PC-9 (cell line): ENCODE measurements around the gene TNS1. TPM values are rescaled to one million over a fixed set of nuclear protein-coding genes. Genes with fewer than 3 reads are reported as not detected.

Experiments
- BruUV-seq: library from RNA; stranded (reverse); fragments of 400-500 nt; replicated peaks from 2 replicates; lab custom pipeline; 2021; lab: Mats Ljungman, UMichigan
- CTCF ChIA-PET: fragments of 300-600 bp; sonication (Branson Sonifier 250); formaldehyde crosslinking; loops from one replicate; lab custom pipeline; 2022; ENCODE audit warnings: antibody characterized with exemption; lab: Charles Lee
- POLR2A ChIA-PET: fragments of 300-600 bp; sonication (Branson Sonifier 250); formaldehyde crosslinking; loops from one replicate; lab custom pipeline; 2022; ENCODE audit warnings: antibody characterized with exemption; ENCODE audit not compliant: unreplicated experiment; lab: Charles Lee
- DNase-seq, 2 experiments: peaks; one replicate each; pipeline versions ENCODE4 v3.0.0 to v3.0.0-alpha.2; 2015 to 2022; ENCODE audit warnings: mixed read lengths in 1 of 2
- H2AFZ ChIP-seq: fragments of 200-600 bp; sonication (generic); 2 replicates; pipeline ENCODE4 v1.8.1; 2017; ENCODE audit warnings: antibody characterized with exemption
- H3F3A ChIP-seq: fragments of 200-600 bp; sonication (generic); 2 replicates; pipeline ENCODE4 v1.8.1; 2017; ENCODE audit warnings: antibody characterized with exemption, mild to moderate bottlenecking, low read depth; ENCODE audit not compliant: insufficient read depth
- H3K27ac ChIP-seq: fragments of 200-600 bp; sonication (generic); 2 replicates; pipeline ENCODE4 v1.6.1; 2016; ENCODE audit warnings: mixed run types
- H3K27me3 ChIP-seq: fragments of 200-600 bp; sonication (generic); 2 replicates; pipeline ENCODE4 v1.6.1; 2016; ENCODE audit warnings: low read depth, mixed run types; ENCODE audit not compliant: insufficient read depth
- H3K36me3 ChIP-seq: fragments of 200-600 bp; sonication (generic); 2 replicates; pipeline ENCODE4 v1.6.1; 2016; ENCODE audit warnings: low read depth, mixed run types
- H3K4me1 ChIP-seq: fragments of 200-600 bp; sonication (generic); replicated peaks from 2 replicates; pipeline ENCODE4 v1.6.1; 2016; ENCODE audit warnings: mixed run types; ENCODE audit not compliant: insufficient read depth
- H3K4me2 ChIP-seq: fragments of 200-600 bp; sonication (generic); 2 replicates; pipeline ENCODE4 v1.6.1; 2017; ENCODE audit warnings: mixed run types
- H3K4me3 ChIP-seq: fragments of 200-600 bp; sonication (generic); 2 replicates; pipeline ENCODE4 v1.6.1; 2016; ENCODE audit warnings: mixed run types
- H3K79me2 ChIP-seq: fragments of 200-600 bp; sonication (generic); 2 replicates; pipeline ENCODE4 v1.6.1; 2017; ENCODE audit warnings: low read depth, mixed run types
- H3K9me2 ChIP-seq: fragments of 200-600 bp; sonication (generic); 2 replicates; pipeline ENCODE4 v1.8.1; 2017; ENCODE audit warnings: mild to moderate bottlenecking; ENCODE audit not compliant: insufficient read depth
- H3K9me3 ChIP-seq: fragments of 200-600 bp; sonication (generic); 2 replicates; pipeline ENCODE4 v1.8.1; 2016; ENCODE audit warnings: low read depth; ENCODE audit not compliant: insufficient read depth
- H4K20me1 ChIP-seq: fragments of 200-600 bp; sonication (generic); 2 replicates; pipeline ENCODE4 v1.8.1; 2017; ENCODE audit not compliant: insufficient read depth
- CTCF ChIP-seq: fragments of 200-600 bp; sonication (generic); conservative IDR thresholded peaks from 2 replicates; pipeline ENCODE4 v1.6.1; 2017; ENCODE audit warnings: mixed run types, antibody characterized with exemption, mild to moderate bottlenecking, moderate library complexity
- EZH2 ChIP-seq: fragments of 200-600 bp; sonication (generic); IDR thresholded peaks from 2 replicates; pipeline ENCODE4 v1.8.0; 2017; ENCODE audit warnings: antibody characterized with exemption, low read depth
- intact Hi-C: fragments of 100-400 bp; cut with micrococcal nuclease; formaldehyde crosslinking; loops from one replicate; pipeline ENCODE4 v1.10.0; 2022; ENCODE audit not compliant: unreplicated experiment
- total RNA-seq: library from RNA; stranded (reverse); gene quantifications from 2 replicates; pipeline ENCODE4 v1.2.3, GENCODE V29; 2021

TNS1 gene
- total RNA-seq, 1 experiment from 2014 or later: 5.5 TPM

GRCh38 chr2:217903859-217904613 is 98.8 kb downstream of the TNS1 start:
- Histone ChIP-seq H3K27ac (no peak overlapping the region), H3K36me3 (no peaks in the 10 kb centered on the region), H3K4me1 (no peaks in the 10 kb centered on the region), H3K4me2 (no peak overlapping the region), H3K27me3 (peaks cover 37% of the 10 kb centered on the region), H3F3A (no peaks in the 10 kb centered on the region), H4K20me1 (no peaks in the 10 kb centered on the region), H3K9me2 (no peaks in the 10 kb centered on the region), H3K9me3 (no peaks in the 10 kb centered on the region), H2AFZ (no peak overlapping the region), H3K79me2 (no peaks in the 10 kb centered on the region), H3K4me3 (no peak overlapping the region)
- no TSS peak for BruUV-seq
- no peak for TF ChIP-seq EZH2
- no peak for TF ChIP-seq CTCF
- CTCF ChIA-PET: no interaction called here
- intact Hi-C loops: no loop called here
- POLR2A ChIA-PET: interaction anchor here (0.6 kb wide), 1 partner anchor 1199 kb away, joined by 6 read pairs; no protein-coding TSS in a partner anchor
- DNase-seq: no peak

- no TSS peak for BruUV-seq
- H3K27ac ChIP-seq: no peak overlapping the region
- no peaks in the 10 kb centered on the region for H3K9me3 ChIP-seq
- H3K4me2 ChIP-seq: no peak overlapping the region
- H3K27me3 ChIP-seq: peaks cover 33% of the 10 kb centered on the region; the same call in 1 of the 2 replicates
- H3K4me3 ChIP-seq: no peak overlapping the region
- TF ChIP-seq EZH2: no peak
- no peak for TF ChIP-seq CTCF
- ChIA-PET POLR2A (no interaction called here), CTCF (no interaction called here)
- no peaks in the 10 kb centered on the region for H3K4me1 ChIP-seq
- no peaks in the 10 kb centered on the region for H3K36me3 ChIP-seq
- H2AFZ ChIP-seq: no peak overlapping the region
- H4K20me1 ChIP-seq: no peaks in the 10 kb centered on the region
- no peaks in the 10 kb centered on the region for H3K79me2 ChIP-seq
- no peak for DNase-seq
- intact Hi-C loops: no loop called here
- H3K9me2 ChIP-seq: no peaks in the 10 kb centered on the region
- H3F3A ChIP-seq: no peaks in the 10 kb centered on the region
Measured at GRCh38 chr2:217903142-217903858, 99.5 kb downstream of the TNS1 start.

GRCh38 chr2:217902379-217903141 is 100.2 kb downstream of the TNS1 start:
- Histone ChIP-seq H3K9me2 (no peaks in the 10 kb centered on the region), H3K4me3 (no peak overlapping the region), H3K79me2 (no peaks in the 10 kb centered on the region), H3K36me3 (no peaks in the 10 kb centered on the region), H3K9me3 (no peaks in the 10 kb centered on the region), H3K4me2 (no peak overlapping the region), H3F3A (no peaks in the 10 kb centered on the region), H2AFZ (no peak overlapping the region), H3K27me3 (peaks cover 29% of the 10 kb centered on the region; the same call in 1 of the 2 replicates), H3K27ac (no peak overlapping the region), H4K20me1 (no peaks in the 10 kb centered on the region), H3K4me1 (no peaks in the 10 kb centered on the region)
- POLR2A ChIA-PET: no interaction called here
- intact Hi-C loops: no loop called here
- TF ChIP-seq EZH2 (no peak), CTCF (no peak)
- no TSS peak for BruUV-seq
- DNase-seq: no peak
- CTCF ChIA-PET: no interaction called here
